ENCODE results near the gene DIPK1B. TPM values are rescaled to one million over a fixed set of nuclear protein-coding genes. Genes with fewer than 3 reads are reported as not detected.

The DIPK1B gene
- total RNA-seq, 1 experiment from 2014 or later, result 45.4 TPM

- TF ChIP-seq ZBTB21 (CRISPR knock-in tag; IDR thresholded peaks at IDR 0.05; ENCODE audit: borderline replicate concordance), result no peak
- no peak for TF ChIP-seq GABPB1 (CRISPR knock-in tag; IDR thresholded peaks at IDR 0.05)
- no peak for TF ChIP-seq CREM (CRISPR knock-in tag; IDR thresholded peaks at IDR 0.05)
- TF ChIP-seq ZNF512 (CRISPR knock-in tag; IDR thresholded peaks at IDR 0.05; ENCODE audit: borderline replicate concordance), result no peak
- TF ChIP-seq ATF6 (CRISPR knock-in tag; IDR thresholded peaks at IDR 0.05), result no peak
- TF ChIP-seq MAX (CRISPR knock-in tag; IDR thresholded peaks at IDR 0.05), result no peak
Measured at GRCh38 chr9:136682710-136683109, 29.7 kb upstream of the DIPK1B start (continued).

- no peak overlapping the region; the same call in 1 of the 2 replicates for H3K27ac Mint-ChIP-seq
- H3K4me3 Mint-ChIP-seq, result no peak overlapping the region
- DNase-seq (ENCODE audit: low spot score) (no peak), ATAC-seq (no peak)
- CTCF ChIA-PET, result interaction anchor here (1.0 to 9.6 kb wide), 5 partner anchors 10 to 18 kb away, joined by 3 to 103 read pairs (median 4); no protein-coding TSS in a partner anchor
- no peaks in the 10 kb centered on the region for H3K9me3 Mint-ChIP-seq
- no peaks in the 10 kb centered on the region for H3K27me3 Mint-ChIP-seq (ENCODE audit: low read depth)
- POLR2A ChIA-PET, result no interaction called here
- no peaks in the 10 kb centered on the region for H3K36me3 Mint-ChIP-seq
- H3K4me1 Mint-ChIP-seq, result peaks cover 9% of the 10 kb centered on the region
- TF ChIP-seq ATF3 (CRISPR knock-in tag; conservative IDR thresholded peaks at IDR 0.05), result no peak
- no peak for TF ChIP-seq NR1H2 (CRISPR knock-in tag; IDR thresholded peaks at IDR 0.05)
- no peak for TF ChIP-seq ZNF396 (CRISPR knock-in tag; IDR thresholded peaks at IDR 0.05; ENCODE audit: borderline replicate concordance)
- no peak for TF ChIP-seq ELF4 (CRISPR knock-in tag; IDR thresholded peaks at IDR 0.05; ENCODE audit: low read depth)
- no peak for TF ChIP-seq ZNF219 (CRISPR knock-in tag; IDR thresholded peaks at IDR 0.05; ENCODE audit: borderline replicate concordance)
- TF ChIP-seq NFYB (CRISPR knock-in tag; conservative IDR thresholded peaks at IDR 0.05; ENCODE audit: low read depth), result no peak
- TF ChIP-seq FOXJ3 (CRISPR knock-in tag; IDR thresholded peaks at IDR 0.05; ENCODE audit: borderline replicate concordance), result no peak
- TF ChIP-seq CREM (CRISPR knock-in tag; IDR thresholded peaks at IDR 0.05), result no peak
- no peak for TF ChIP-seq KAT7 (CRISPR knock-in tag; IDR thresholded peaks at IDR 0.05; ENCODE audit: borderline replicate concordance)
Measured at GRCh38 chr9:136683173-136683745, 29.1 kb upstream of the DIPK1B start.

- ChIA-PET POLR2A (no interaction called here), CTCF (interaction anchor here (1.6 to 9.6 kb wide), 3 partner anchors 10 to 18 kb away, joined by 3 to 103 read pairs (median 7); no protein-coding TSS in a partner anchor)
- ATAC-seq, result no peak
- DNase-seq (ENCODE audit: low spot score), result no peak
- Mint-ChIP-seq H3K27ac (no peak overlapping the region), H3K4me1 (peaks cover 11% of the 10 kb centered on the region), H3K36me3 (no peaks in the 10 kb centered on the region), H3K4me3 (no peak overlapping the region), H3K27me3 (ENCODE audit: low read depth) (no peaks in the 10 kb centered on the region; the same call in 1 of the 2 replicates), H3K9me3 (no peaks in the 10 kb centered on the region)
- no peak for TF ChIP-seq ERG (CRISPR knock-in tag; IDR thresholded peaks at IDR 0.05)
- TF ChIP-seq NR2C2 (CRISPR knock-in tag; IDR thresholded peaks at IDR 0.05), result no peak
- no peak for TF ChIP-seq IRF2 (CRISPR knock-in tag; IDR thresholded peaks at IDR 0.05; ENCODE audit: borderline replicate concordance, low read depth)
- no peak for TF ChIP-seq CREB1 (CRISPR knock-in tag; IDR thresholded peaks at IDR 0.05)
- TF ChIP-seq SOX15 (CRISPR knock-in tag; IDR thresholded peaks at IDR 0.05), result no peak
- no peak for TF ChIP-seq ZBTB43 (CRISPR knock-in tag; IDR thresholded peaks at IDR 0.05)
- TF ChIP-seq ZNF281 (CRISPR knock-in tag; IDR thresholded peaks at IDR 0.05), result no peak
- no peak for TF ChIP-seq ZNF317 (CRISPR knock-in tag; IDR thresholded peaks at IDR 0.05; ENCODE audit: borderline replicate concordance, low read depth)
- no peak for TF ChIP-seq HMGA2 (CRISPR knock-in tag; IDR thresholded peaks at IDR 0.05)
Measured at GRCh38 chr9:136683755-136684154, 28.6 kb upstream of the DIPK1B start.
